ENCODE results near the gene NOVA1.

NOVA1 gene

GRCh38 chr14:26454105-26454504 is 143.7 kb downstream of the NOVA1 start:
- Histone ChIP-seq H3K9ac (ENCODE audit: low read length in 2 of 2) (no peak overlapping the region), H3K4me1 (ENCODE audit: control insufficient read depth, insufficient read depth, low read length) (no peaks in the 10 kb centered on the region), H3K9me3 (ENCODE audit: control insufficient read depth in 2 of 2, low read length in 2 of 2) (no peaks in the 10 kb centered on the region), H3K27ac (ENCODE audit: low read length) (no peak overlapping the region), H3K36me3 (ENCODE audit: control insufficient read depth in 2 of 2, insufficient read depth in 2 of 2, low read length in 2 of 2) (no peaks in the 10 kb centered on the region), H3K4me3 (ENCODE audit: low read length in 2 of 2) (no peak overlapping the region), H3K27me3 (ENCODE audit: control insufficient read depth in 1 of 2, insufficient read depth in 2 of 2, low read length in 2 of 2) (no peaks in the 10 kb centered on the region)

- Histone ChIP-seq H3K9ac (ENCODE audit: low read length in 2 of 2) (no peak overlapping the region), H3K27me3 (ENCODE audit: control insufficient read depth in 1 of 2, insufficient read depth in 2 of 2, low read length in 2 of 2) (no peaks in the 10 kb centered on the region)
Measured at GRCh38 chr14:26448181-26448855, 149.5 kb downstream of the NOVA1 start.

GRCh38 chr14:26444822-26445221 is 153.0 kb downstream of the NOVA1 start:
- Histone ChIP-seq H3K4me1 (ENCODE audit: control insufficient read depth, insufficient read depth, low read length) (no peaks in the 10 kb centered on the region), H3K4me3 (ENCODE audit: low read length in 2 of 2) (no peak overlapping the region), H3K27ac (ENCODE audit: low read length) (no peak overlapping the region), H3K9me3 (ENCODE audit: control insufficient read depth in 2 of 2, low read length in 2 of 2) (no peaks in the 10 kb centered on the region), H3K36me3 (ENCODE audit: control insufficient read depth in 2 of 2, insufficient read depth in 2 of 2, low read length in 2 of 2) (no peaks in the 10 kb centered on the region), H3K9ac (ENCODE audit: low read length in 2 of 2) (no peak overlapping the region), H3K27me3 (ENCODE audit: control insufficient read depth in 1 of 2, insufficient read depth in 2 of 2, low read length in 2 of 2) (no peaks in the 10 kb centered on the region)

More at GRCh38 chr14:26448181-26448855, 149.5 kb downstream of the NOVA1 start:
- Histone ChIP-seq H3K27ac (ENCODE audit: low read length) (no peak overlapping the region), H3K36me3 (ENCODE audit: control insufficient read depth in 2 of 2, insufficient read depth in 2 of 2, low read length in 2 of 2) (no peaks in the 10 kb centered on the region), H3K4me1 (ENCODE audit: control insufficient read depth, insufficient read depth, low read length) (no peaks in the 10 kb centered on the region), H3K4me3 (ENCODE audit: low read length in 2 of 2) (no peak overlapping the region), H3K9me3 (ENCODE audit: control insufficient read depth in 2 of 2, low read length in 2 of 2) (no peaks in the 10 kb centered on the region)

GRCh38 chr14:26443654-26444053 is 154.2 kb downstream of the NOVA1 start:
- Histone ChIP-seq H3K9ac (ENCODE audit: low read length in 2 of 2) (no peak overlapping the region), H3K9me3 (ENCODE audit: control insufficient read depth in 2 of 2, low read length in 2 of 2) (no peaks in the 10 kb centered on the region), H3K36me3 (ENCODE audit: control insufficient read depth in 2 of 2, insufficient read depth in 2 of 2, low read length in 2 of 2) (no peaks in the 10 kb centered on the region), H3K27ac (ENCODE audit: low read length) (no peak overlapping the region), H3K4me3 (ENCODE audit: low read length in 2 of 2) (no peak overlapping the region), H3K27me3 (ENCODE audit: control insufficient read depth in 1 of 2, insufficient read depth in 2 of 2, low read length in 2 of 2) (no peaks in the 10 kb centered on the region), H3K4me1 (ENCODE audit: control insufficient read depth, insufficient read depth, low read length) (no peaks in the 10 kb centered on the region)

- Histone ChIP-seq H3K4me3 (ENCODE audit: low read length in 2 of 2) (no peak overlapping the region), H3K4me1 (ENCODE audit: control insufficient read depth, insufficient read depth, low read length) (no peaks in the 10 kb centered on the region), H3K36me3 (ENCODE audit: control insufficient read depth in 2 of 2, insufficient read depth in 2 of 2, low read length in 2 of 2) (no peaks in the 10 kb centered on the region), H3K27me3 (ENCODE audit: control insufficient read depth in 1 of 2, insufficient read depth in 2 of 2, low read length in 2 of 2) (no peaks in the 10 kb centered on the region), H3K9ac (ENCODE audit: low read length in 2 of 2) (no peak overlapping the region), H3K9me3 (ENCODE audit: control insufficient read depth in 2 of 2, low read length in 2 of 2) (no peaks in the 10 kb centered on the region), H3K27ac (ENCODE audit: low read length) (no peak overlapping the region)
Measured at GRCh38 chr14:26429205-26429604, 168.6 kb downstream of the NOVA1 start.

- H3K36me3 ChIP-seq (ENCODE audit: control insufficient read depth in 2 of 2, insufficient read depth in 2 of 2, low read length in 2 of 2): no peaks in the 10 kb centered on the region
- H3K9me3 ChIP-seq (ENCODE audit: control insufficient read depth in 2 of 2, low read length in 2 of 2): no peaks in the 10 kb centered on the region
- no peaks in the 10 kb centered on the region for H3K27me3 ChIP-seq (ENCODE audit: control insufficient read depth in 1 of 2, insufficient read depth in 2 of 2, low read length in 2 of 2)
- no peak overlapping the region for H3K4me3 ChIP-seq (ENCODE audit: low read length in 2 of 2)
- H3K27ac ChIP-seq (ENCODE audit: low read length): no peak overlapping the region
- no peak overlapping the region for H3K9ac ChIP-seq (ENCODE audit: low read length in 2 of 2)
- no peaks in the 10 kb centered on the region for H3K4me1 ChIP-seq (ENCODE audit: control insufficient read depth, insufficient read depth, low read length)
Measured at GRCh38 chr14:26427097-26427496, 170.7 kb downstream of the NOVA1 start.

GRCh38 chr14:26424537-26424936 is 173.3 kb downstream of the NOVA1 start:
- Histone ChIP-seq H3K27me3 (ENCODE audit: control insufficient read depth in 1 of 2, insufficient read depth in 2 of 2, low read length in 2 of 2) (no peaks in the 10 kb centered on the region), H3K4me1 (ENCODE audit: control insufficient read depth, insufficient read depth, low read length) (no peaks in the 10 kb centered on the region)

GRCh38 chr14:26415618-26416123 is 182.2 kb downstream of the NOVA1 start:
- no peaks in the 10 kb centered on the region for H3K27me3 ChIP-seq (ENCODE audit: control insufficient read depth in 1 of 2, insufficient read depth in 2 of 2, low read length in 2 of 2)
- no peaks in the 10 kb centered on the region for H3K4me1 ChIP-seq (ENCODE audit: control insufficient read depth, insufficient read depth, low read length)
- no peaks in the 10 kb centered on the region for H3K9me3 ChIP-seq (ENCODE audit: control insufficient read depth in 2 of 2, low read length in 2 of 2)
- H3K4me3 ChIP-seq (ENCODE audit: low read length in 2 of 2): peak overlapping the region in 1 of 2 donors; percentile 24
- H3K27ac ChIP-seq (ENCODE audit: low read length): no peak overlapping the region
- no peaks in the 10 kb centered on the region for H3K36me3 ChIP-seq (ENCODE audit: control insufficient read depth in 2 of 2, insufficient read depth in 2 of 2, low read length in 2 of 2)
- H3K9ac ChIP-seq (ENCODE audit: low read length in 2 of 2): no peak overlapping the region

More at GRCh38 chr14:26424537-26424936, 173.3 kb downstream of the NOVA1 start:
- Histone ChIP-seq H3K36me3 (ENCODE audit: control insufficient read depth in 2 of 2, insufficient read depth in 2 of 2, low read length in 2 of 2) (no peaks in the 10 kb centered on the region), H3K9ac (ENCODE audit: low read length in 2 of 2) (no peak overlapping the region), H3K27ac (ENCODE audit: low read length) (no peak overlapping the region), H3K4me3 (ENCODE audit: low read length in 2 of 2) (no peak overlapping the region), H3K9me3 (ENCODE audit: control insufficient read depth in 2 of 2, low read length in 2 of 2) (no peaks in the 10 kb centered on the region)

- H3K9me3 ChIP-seq (ENCODE audit: control insufficient read depth in 2 of 2, low read length in 2 of 2): no peaks in the 10 kb centered on the region
- no peak overlapping the region for H3K9ac ChIP-seq (ENCODE audit: low read length in 2 of 2)
- no peak overlapping the region for H3K27ac ChIP-seq (ENCODE audit: low read length)
- H3K36me3 ChIP-seq (ENCODE audit: control insufficient read depth in 2 of 2, insufficient read depth in 2 of 2, low read length in 2 of 2): no peaks in the 10 kb centered on the region
- no peak overlapping the region for H3K4me3 ChIP-seq (ENCODE audit: low read length in 2 of 2)
- H3K4me1 ChIP-seq (ENCODE audit: control insufficient read depth, insufficient read depth, low read length): no peaks in the 10 kb centered on the region
- no peaks in the 10 kb centered on the region for H3K27me3 ChIP-seq (ENCODE audit: control insufficient read depth in 1 of 2, insufficient read depth in 2 of 2, low read length in 2 of 2)
Measured at GRCh38 chr14:26414926-26415325, 182.9 kb downstream of the NOVA1 start.

- H3K9me3 ChIP-seq (ENCODE audit: control insufficient read depth in 2 of 2, low read length in 2 of 2): no peaks in the 10 kb centered on the region
Measured at GRCh38 chr14:26414103-26414502, 183.7 kb downstream of the NOVA1 start.

GRCh38 chr14:26412421-26412820 is 185.4 kb downstream of the NOVA1 start:
- Histone ChIP-seq H3K36me3 (ENCODE audit: control insufficient read depth in 2 of 2, insufficient read depth in 2 of 2, low read length in 2 of 2) (no peaks in the 10 kb centered on the region), H3K4me3 (ENCODE audit: low read length in 2 of 2) (no peak overlapping the region), H3K9ac (ENCODE audit: low read length in 2 of 2) (no peak overlapping the region), H3K9me3 (ENCODE audit: control insufficient read depth in 2 of 2, low read length in 2 of 2) (no peaks in the 10 kb centered on the region), H3K27ac (ENCODE audit: low read length) (no peak overlapping the region), H3K27me3 (ENCODE audit: control insufficient read depth in 1 of 2, insufficient read depth in 2 of 2, low read length in 2 of 2) (no peaks in the 10 kb centered on the region), H3K4me1 (ENCODE audit: control insufficient read depth, insufficient read depth, low read length) (no peaks in the 10 kb centered on the region)

More at GRCh38 chr14:26414103-26414502, 183.7 kb downstream of the NOVA1 start:
- H3K36me3 ChIP-seq (ENCODE audit: control insufficient read depth in 2 of 2, insufficient read depth in 2 of 2, low read length in 2 of 2): no peaks in the 10 kb centered on the region
- no peaks in the 10 kb centered on the region for H3K4me1 ChIP-seq (ENCODE audit: control insufficient read depth, insufficient read depth, low read length)
- no peak overlapping the region for H3K9ac ChIP-seq (ENCODE audit: low read length in 2 of 2)
- no peak overlapping the region for H3K4me3 ChIP-seq (ENCODE audit: low read length in 2 of 2)
- H3K27ac ChIP-seq (ENCODE audit: low read length): no peak overlapping the region
- H3K27me3 ChIP-seq (ENCODE audit: control insufficient read depth in 1 of 2, insufficient read depth in 2 of 2, low read length in 2 of 2): no peaks in the 10 kb centered on the region

All from stomach smooth muscle (tissue), 2 donors.